ENCODE measurements around the gene PHAX.

- TF ChIP-seq EP300 (IDR thresholded peaks at IDR 0.05) (no peak), POLR2A (IDR thresholded peaks at IDR 0.05) (no peak)
- TF ChIP-seq, protein P1, sequence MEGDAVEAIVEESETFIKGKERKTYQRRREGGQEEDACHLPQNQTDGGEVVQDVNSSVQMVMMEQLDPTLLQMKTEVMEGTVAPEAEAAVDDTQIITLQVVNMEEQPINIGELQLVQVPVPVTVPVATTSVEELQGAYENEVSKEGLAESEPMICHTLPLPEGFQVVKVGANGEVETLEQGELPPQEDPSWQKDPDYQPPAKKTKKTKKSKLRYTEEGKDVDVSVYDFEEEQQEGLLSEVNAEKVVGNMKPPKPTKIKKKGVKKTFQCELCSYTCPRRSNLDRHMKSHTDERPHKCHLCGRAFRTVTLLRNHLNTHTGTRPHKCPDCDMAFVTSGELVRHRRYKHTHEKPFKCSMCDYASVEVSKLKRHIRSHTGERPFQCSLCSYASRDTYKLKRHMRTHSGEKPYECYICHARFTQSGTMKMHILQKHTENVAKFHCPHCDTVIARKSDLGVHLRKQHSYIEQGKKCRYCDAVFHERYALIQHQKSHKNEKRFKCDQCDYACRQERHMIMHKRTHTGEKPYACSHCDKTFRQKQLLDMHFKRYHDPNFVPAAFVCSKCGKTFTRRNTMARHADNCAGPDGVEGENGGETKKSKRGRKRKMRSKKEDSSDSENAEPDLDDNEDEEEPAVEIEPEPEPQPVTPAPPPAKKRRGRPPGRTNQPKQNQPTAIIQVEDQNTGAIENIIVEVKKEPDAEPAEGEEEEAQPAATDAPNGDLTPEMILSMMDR (IDR thresholded peaks at IDR 0.05): no peak
Measured at GRCh38 chr5:126597156-126597555, 3.6 kb upstream of the PHAX start.
